Inflammatory macrophage treated with lipopolysaccharide for 4 hours (primary cell): ENCODE measurements around the gene FGF1.

Experiments
- DNase-seq: peaks from one replicate; pipeline ENCODE4 v3.0.0-alpha.2; 2020

FGF1 gene

DNA sequence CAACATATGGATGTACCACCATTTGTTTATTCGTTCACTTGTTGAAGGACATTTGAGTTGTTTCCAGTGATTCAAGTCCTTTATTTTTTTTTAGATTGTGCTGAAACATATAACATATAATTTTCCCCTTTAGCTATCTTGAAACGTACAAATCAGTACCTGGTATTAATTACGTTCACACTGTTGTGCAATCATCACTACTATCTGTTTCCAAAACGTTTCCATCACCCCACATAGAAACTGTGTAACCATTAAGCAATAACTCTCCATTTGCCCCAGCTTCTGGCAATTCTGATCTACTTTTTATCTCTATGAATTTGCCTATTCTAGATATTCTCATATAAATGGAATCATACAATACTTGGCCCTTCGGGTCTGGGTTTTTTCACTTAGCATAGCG is 116.0 kb downstream of the FGF1 start:
- DNase-seq, result no peak

- no peak for DNase-seq
These were observed 116.9 kb downstream of the FGF1 start for GRCh38 chr5:142568996-142569335.

DNA sequence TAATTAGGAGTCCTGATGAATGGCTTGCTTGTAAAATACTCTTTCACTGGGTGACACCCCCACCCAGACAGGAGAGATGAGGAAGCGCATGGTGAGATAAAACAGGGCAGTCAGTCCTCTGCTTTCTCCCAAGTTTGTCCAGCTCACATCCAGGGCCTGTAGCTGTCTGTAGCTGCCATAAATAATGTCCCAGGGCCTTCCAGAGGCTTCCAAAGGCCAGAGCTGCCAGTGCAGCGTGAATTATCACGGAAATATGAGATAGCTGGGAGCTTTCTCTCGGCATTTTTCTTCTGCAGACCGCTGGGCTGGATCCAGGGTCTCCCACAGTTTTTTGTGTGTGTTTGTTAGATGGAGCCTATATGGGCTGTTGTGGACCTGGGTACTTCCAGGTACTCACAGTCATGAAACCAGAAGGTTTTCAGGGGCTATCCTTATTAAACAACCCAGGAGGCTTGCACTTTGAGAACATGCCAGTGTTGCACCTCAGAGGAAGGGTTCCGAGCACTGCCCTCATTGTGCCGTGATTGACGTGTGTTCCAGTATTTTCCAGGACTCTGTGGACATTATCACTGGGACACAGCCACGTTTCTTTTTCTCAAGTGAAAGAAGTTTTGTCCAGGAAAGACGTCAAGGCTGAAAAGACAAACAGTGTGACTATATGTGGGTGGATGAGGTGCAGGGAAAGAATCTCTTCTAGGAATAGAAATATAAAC is 117.5 kb downstream of the FGF1 start:
- no peak for DNase-seq

DNA sequence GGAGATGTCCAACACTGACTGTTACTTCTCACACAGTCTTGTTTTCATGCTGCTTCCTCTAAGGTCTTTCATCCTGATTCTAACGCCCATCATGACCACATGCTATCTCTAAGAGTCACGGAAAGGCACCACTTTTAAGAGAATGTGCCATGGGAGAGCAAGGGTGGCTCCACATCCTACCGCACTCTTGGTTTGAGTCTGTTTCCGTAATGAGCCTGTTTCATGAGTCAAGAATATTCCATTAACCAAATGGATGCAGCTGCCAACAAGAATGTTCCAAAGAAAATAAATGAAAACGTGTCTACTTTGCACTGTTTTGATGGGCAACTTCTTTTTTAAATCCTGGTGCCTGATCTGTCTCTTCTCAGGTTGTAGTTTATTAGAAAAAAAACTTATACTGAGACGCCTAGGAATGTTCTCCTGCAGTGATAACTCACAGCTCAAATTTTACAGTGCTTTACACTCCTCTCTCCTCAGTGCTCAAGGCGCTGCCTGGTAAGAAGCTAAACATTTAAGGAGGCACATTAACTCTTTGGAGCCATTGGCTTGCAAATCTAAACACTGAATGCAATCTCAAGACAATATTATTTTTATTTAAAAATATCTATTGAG is 124.3 kb downstream of the FGF1 start:
- DNase-seq, result no peak

DNA sequence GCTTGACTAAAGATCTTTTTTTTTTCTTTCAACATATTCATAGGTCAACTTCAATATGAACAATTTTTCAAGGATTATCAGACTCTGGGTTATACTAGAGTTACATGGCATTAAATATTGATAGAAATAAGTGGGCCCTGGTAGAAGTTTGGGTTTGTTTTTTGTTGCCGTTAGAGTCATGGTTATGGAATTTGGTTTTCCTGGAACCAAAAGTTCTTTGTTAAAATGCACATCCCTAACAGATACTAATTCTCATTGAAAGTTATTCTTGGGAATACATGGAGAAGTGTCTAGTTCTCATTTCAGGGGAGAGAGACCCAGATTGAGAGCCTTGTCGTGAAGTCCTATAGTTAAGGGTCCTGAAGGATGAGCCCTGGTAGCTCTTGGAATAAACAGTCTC is 124.9 kb downstream of the FGF1 start:
- DNase-seq, result no peak

- DNase-seq, result no peak
These were observed 133.8 kb downstream of the FGF1 start for GRCh38 chr5:142552107-142552506.

DNA sequence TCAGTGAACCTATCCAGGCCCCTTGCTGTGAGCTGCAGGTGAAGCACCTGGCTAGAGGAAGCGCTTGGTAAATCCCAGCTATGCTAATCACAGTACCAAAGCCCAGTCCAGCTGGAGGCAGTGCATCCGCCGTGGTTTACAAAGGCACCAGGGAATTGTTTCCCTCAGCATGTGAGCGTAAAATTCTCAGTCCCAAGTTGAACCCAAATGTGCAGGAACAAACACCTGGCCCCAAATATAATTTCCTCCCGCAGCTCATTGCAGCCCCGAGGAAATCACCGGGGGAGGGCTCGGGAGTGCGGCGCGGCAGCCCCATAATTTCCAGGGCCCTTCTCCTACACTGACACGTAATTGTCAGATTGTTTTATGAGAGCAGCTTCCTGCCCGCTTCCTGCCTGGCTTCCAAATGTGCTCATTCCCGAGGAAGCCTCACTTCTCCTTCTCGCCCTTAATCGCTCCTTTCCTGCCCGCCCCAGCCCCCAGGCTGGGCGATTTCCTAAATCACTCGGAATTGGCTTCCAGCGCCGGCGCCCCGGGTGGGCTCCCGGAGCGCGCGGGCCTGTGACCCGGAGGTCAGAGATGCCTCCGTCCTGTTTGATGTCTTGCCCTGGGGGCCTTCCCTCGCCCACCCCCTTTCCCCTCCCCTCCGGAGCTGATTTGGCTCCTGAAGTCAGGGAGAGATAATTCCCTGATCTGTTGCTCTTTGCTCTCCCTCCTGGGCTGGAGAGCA is 134.4 kb downstream of the FGF1 start:
- no peak for DNase-seq

- no peak for DNase-seq
These were observed 135.4 kb downstream of the FGF1 start for GRCh38 chr5:142550471-142550870.

DNA sequence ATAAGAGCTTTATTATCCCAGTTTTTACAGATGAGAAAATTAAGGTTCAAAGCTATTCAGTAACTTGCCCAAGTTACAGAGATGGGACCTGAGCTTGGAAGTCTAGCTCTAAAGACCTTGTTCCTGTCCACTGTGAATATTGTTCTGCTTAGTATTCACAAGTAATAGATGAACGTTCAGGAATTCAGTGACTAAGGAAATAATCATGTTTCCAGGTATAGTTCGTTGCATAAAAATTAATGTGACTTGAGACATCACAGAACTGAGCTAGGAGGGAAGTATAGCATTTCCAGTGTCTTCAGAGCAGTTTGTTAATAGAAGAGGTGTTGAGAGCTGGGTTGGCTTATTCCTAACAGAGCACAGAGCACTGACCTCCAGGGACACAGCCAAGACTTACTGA is 136.1 kb downstream of the FGF1 start:
- no peak for DNase-seq

- peak; percentile 42 for DNase-seq
These were observed 137.1 kb downstream of the FGF1 start for GRCh38 chr5:142548739-142549275.

DNA sequence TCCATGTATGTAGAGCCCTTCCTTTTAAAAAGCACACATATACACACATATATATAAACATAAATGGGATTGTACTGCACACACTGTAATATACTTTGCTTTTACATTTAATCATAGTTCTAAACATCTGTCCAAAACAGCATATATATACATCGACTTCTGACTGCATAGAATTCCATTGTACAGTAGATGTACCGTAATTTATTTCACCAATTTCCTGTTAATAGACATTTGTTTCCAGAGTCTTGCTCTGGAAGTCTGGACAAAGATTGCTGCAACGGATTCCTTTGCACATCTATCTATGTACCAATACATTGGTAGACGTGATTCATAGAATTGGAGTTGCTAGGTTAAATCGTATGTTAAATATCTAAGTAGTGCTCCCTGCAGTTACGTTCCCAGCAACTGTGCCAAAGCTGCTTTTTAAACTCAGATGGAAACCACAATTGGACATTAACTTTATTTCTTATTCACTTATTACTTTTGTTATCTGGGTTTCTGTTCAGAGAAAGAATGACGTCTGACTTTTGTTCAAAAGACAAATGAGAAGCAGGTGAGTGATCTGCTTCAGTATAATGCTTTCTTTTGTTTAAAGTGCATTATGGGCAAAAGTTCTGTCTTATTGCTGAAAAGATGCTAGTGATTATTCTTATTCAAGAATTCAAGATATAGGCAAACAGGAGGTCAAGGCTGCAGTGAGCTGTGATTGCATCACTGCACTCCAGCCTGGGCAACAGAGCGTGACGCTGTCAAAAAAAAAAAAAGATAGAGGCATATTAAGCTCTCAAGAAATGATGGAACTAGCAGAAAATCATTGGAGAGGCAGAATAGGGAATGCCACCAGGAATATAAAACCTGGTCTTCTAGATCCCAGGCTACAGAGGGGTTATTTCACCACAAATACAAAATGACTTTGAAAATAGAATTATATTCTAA is 138.2 kb downstream of the FGF1 start:
- DNase-seq, result no peak

- DNase-seq, result peak; percentile 15
These were observed 140.1 kb downstream of the FGF1 start for GRCh38 chr5:142545650-142546322.

- DNase-seq, result no peak
These were observed 140.8 kb downstream of the FGF1 start for GRCh38 chr5:142544946-142545649.

- DNase-seq, result no peak
These were observed 141.7 kb downstream of the FGF1 start for GRCh38 chr5:142544071-142544753.

- no peak for DNase-seq
These were observed 143.0 kb downstream of the FGF1 start for GRCh38 chr5:142542906-142543305.
